GM18519 (cell line): ENCODE data around the gene LCN1.

Experiments
- ATAC-seq: cut with Tn5 transposase; IDR thresholded peaks from one replicate; pipeline ENCODE4 v1.9.1; 2021; ENCODE audit warnings: mild to moderate bottlenecking, moderate library complexity; ENCODE audit not compliant: unreplicated experiment, low FRiP score

Gene LCN1

GRCh38 chr9:135565141-135565628 is 43.9 kb downstream of the LCN1 start:
- ATAC-seq = no peak

- ATAC-seq = no peak
Measured at GRCh38 chr9:135565636-135566035, 44.4 kb downstream of the LCN1 start.

- no peak for ATAC-seq
Measured at GRCh38 chr9:135566552-135566951, 45.3 kb downstream of the LCN1 start.

GRCh38 chr9:135567311-135567710 is 46.1 kb downstream of the LCN1 start:
- no peak for ATAC-seq

- ATAC-seq = no peak
Measured at GRCh38 chr9:135568026-135568425, 46.8 kb downstream of the LCN1 start.

- ATAC-seq = no peak
Measured at GRCh38 chr9:135570456-135570855, 49.2 kb downstream of the LCN1 start.

- ATAC-seq = no peak
Measured at GRCh38 chr9:135572233-135572632, 51.0 kb downstream of the LCN1 start.

GRCh38 chr9:135573124-135573523 is 51.9 kb downstream of the LCN1 start:
- ATAC-seq = no peak

GRCh38 chr9:135574331-135574730 is 53.1 kb downstream of the LCN1 start:
- no peak for ATAC-seq

- ATAC-seq = no peak
Measured at GRCh38 chr9:135574943-135575342, 53.7 kb downstream of the LCN1 start.
